NCI-H526 (cell line): ENCODE measurements around the gene ABR.
A peak's percentile ranks its signal among the peaks of the same experiment; 100 is the strongest.

Experiments used
- DNase-seq, 2 experiments: peaks; one replicate each; lab custom pipeline; 2025; lab: John Stamatoyannopoulos, UW

The ABR gene

DNA sequence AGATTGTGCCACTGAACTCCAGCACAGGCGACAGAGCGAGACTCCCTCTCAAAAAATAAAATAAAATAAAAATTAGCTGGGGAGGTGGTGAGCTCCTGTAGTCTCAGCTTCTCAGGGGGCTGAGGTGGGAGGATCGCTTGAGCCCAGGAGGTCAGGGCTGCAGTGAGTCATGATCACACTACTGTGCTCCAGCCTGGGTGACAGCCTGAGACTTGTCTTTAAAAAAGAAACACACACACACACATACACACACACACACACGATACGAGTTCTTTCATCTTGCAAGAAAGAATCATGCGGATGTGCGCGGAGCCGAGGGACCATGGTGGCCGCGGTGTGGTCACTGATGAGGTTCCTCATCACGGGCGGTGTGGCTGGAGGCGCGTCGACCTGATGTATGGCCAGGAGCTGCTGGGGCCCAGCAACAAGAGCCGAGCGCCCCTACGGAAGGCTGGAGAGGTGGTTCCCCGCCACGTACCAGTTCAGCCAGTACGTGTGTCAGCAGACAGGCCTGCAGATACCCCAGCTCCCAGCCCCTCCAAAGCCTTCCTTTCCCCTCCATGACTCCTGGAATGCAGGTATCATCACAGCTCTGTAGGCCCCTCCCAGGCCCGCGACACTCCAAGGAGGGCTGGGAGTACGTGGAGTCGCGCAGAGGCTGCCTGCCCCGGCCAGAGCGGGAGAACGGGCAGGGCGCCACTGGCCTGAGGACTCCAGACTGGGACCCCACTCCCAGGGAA is 220.9 kb downstream of the ABR start:
- DNase-seq, result no peak

GRCh38 chr17:957856-958421 is 221.8 kb downstream of the ABR start:
- no peak for DNase-seq

DNA sequence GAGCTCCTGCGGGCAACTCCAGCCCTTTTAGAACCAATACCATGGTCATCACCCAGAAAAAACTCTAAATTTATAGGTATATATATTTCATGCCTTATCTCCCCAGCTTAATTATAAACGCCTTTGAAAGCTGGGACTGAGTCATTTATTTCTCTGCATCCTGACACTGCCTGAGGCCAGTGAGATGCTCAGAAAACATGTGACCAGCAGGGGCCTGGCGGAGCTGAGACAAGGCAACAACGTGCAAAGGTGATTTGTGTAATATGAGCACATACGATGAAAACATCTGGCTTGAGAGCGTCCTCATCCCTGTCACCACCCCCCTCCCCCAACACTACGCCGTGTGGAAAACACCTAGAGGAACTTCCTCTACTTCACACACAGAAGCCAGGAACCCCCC is 222.9 kb downstream of the ABR start:
- peak in 1 of 2 experiments; percentile 18 for DNase-seq

DNA sequence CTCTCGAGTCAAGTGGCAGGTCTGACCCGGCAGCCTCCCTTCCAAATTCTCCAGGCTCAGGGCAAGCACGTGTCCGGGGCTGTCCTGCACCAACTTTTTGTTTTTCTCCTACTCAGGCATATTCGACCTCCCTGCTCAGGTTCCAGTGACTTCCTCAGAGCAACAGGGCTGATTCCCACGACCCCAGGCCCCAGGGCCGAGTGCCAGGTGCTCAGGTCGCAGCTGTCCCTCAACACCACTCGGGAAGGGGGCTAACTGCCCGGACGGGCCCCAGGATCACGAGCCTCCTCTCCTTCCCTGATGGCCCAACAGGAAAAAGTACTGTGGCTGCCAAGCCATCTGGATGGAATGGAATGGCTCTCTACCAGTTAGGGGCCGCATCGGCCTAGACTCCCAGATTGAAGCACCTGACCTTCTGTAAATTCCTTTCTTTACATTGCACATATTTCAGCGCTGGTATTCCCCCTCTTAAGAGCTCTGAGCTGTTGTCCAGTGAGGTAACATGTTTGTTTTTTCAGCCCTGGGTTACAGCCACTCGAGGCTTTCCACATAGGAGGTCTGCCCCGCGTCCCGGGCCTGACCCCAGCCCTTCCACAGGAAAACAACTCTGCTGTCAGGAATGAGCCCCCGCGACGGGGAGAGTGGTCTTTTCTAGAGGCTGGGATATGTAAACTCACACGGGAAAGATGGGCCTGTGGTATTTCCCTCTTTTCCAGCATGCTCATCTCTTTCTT is 225.2 kb downstream of the ABR start:
- DNase-seq, result no peak

GRCh38 chr17:953767-954166 is 226.0 kb downstream of the ABR start:
- no peak for DNase-seq
